22Rv1 (cell line): Measurements from ENCODE around the gene MYOCD.

Experiments
- ZFX ChIP-seq: fragments of 450-650 bp; IDR thresholded peaks from 2 replicates; pipeline ENCODE4 v1.6.1; 2017; ENCODE audit warnings: antibody characterized with exemption, borderline replicate concordance
- TF ChIP-seq, protein P1 (sequence below): fragments of 450-650 bp; IDR thresholded peaks from 2 replicates; pipeline ENCODE4 v1.5.1; 2017; ENCODE audit warnings: mild to moderate bottlenecking

DNA sequence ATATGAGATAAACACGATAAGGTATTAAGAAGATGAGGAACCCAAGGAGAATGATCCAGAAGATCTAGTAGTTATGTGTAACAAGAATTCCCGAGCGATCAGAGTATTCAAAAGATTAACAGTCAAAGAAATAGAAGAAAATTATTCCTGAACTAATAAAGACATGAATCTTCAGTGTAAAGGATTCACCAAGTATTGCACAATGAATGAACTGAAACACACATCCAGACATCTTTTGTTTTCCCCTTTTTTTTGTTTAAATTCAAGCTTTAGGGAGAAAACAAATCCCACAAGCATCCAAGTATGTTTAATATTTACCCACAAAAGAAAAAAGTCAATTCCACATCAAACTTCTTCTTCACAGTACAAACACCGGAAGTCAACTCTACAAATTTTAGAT, 23.7 kb upstream of the MYOCD start:
- TF ChIP-seq, protein P1, sequence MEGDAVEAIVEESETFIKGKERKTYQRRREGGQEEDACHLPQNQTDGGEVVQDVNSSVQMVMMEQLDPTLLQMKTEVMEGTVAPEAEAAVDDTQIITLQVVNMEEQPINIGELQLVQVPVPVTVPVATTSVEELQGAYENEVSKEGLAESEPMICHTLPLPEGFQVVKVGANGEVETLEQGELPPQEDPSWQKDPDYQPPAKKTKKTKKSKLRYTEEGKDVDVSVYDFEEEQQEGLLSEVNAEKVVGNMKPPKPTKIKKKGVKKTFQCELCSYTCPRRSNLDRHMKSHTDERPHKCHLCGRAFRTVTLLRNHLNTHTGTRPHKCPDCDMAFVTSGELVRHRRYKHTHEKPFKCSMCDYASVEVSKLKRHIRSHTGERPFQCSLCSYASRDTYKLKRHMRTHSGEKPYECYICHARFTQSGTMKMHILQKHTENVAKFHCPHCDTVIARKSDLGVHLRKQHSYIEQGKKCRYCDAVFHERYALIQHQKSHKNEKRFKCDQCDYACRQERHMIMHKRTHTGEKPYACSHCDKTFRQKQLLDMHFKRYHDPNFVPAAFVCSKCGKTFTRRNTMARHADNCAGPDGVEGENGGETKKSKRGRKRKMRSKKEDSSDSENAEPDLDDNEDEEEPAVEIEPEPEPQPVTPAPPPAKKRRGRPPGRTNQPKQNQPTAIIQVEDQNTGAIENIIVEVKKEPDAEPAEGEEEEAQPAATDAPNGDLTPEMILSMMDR = no peak
- TF ChIP-seq ZFX = no peak
